Measurements from ENCODE around the gene GFI1. TPM values are rescaled to one million over a fixed set of nuclear protein-coding genes. Genes with fewer than 3 reads are reported as not detected.

The GFI1 gene
- polyA plus RNA-seq, 6 donors from 2014 or later = 0.11 to 0.23 (median 0.20) TPM; not detected in 3

GRCh38 chr1:92503043-92503925 is 16.6 kb upstream of the GFI1 start:
- ATAC-seq (ENCODE audit: low read depth in 2 of 2) (no peak), DNase-seq (no peak)
- H3K4me1 Mint-ChIP-seq = peaks cover 9 to 17% (median 17%) of the 10 kb centered on the region in 3 donors
- H3K9me3 Mint-ChIP-seq = no peaks in the 10 kb centered on the region
- H3K27ac Mint-ChIP-seq = no peak overlapping the region
- no peaks in the 10 kb centered on the region for H3K27me3 Mint-ChIP-seq
- H3K36me3 Mint-ChIP-seq = no peaks in the 10 kb centered on the region
- no peak overlapping the region for H3K4me3 Mint-ChIP-seq

DNA sequence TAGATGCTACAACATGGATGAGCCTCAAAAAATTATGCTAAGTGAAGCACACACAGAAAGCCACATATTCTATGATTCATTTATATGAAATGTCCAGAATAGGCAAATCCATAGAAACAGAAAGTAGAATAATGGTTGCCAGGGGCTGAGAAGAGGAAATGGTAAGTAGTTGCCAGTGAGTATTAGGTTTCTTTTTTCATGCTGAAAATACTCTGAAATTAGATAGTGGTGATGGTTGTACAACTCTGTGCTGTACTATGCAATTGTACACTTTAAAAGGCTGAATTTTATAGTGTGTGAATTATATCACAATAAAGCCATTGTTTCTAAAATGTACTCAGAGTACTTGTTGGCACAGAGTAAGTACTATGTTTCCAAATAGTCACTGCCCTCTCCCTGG is 15.5 kb upstream of the GFI1 start:
- H3K27ac Mint-ChIP-seq = no peak overlapping the region
- DNase-seq = no peak
- H3K4me1 Mint-ChIP-seq = peaks cover 9 to 17% (median 17%) of the 10 kb centered on the region in 3 donors
- no peak overlapping the region for H3K4me3 Mint-ChIP-seq
- no peaks in the 10 kb centered on the region for H3K9me3 Mint-ChIP-seq
- no peaks in the 10 kb centered on the region for H3K36me3 Mint-ChIP-seq
- H3K27me3 Mint-ChIP-seq = no peaks in the 10 kb centered on the region
- peak; percentile 45 to 56 for ATAC-seq (ENCODE audit: low read depth in 2 of 2)

GRCh38 chr1:92500552-92500951 is 13.8 kb upstream of the GFI1 start:
- H3K27me3 Mint-ChIP-seq = no peaks in the 10 kb centered on the region
- peaks cover 9 to 17% (median 16%) of the 10 kb centered on the region in 3 donors for H3K4me1 Mint-ChIP-seq
- no peaks in the 10 kb centered on the region for H3K36me3 Mint-ChIP-seq
- H3K9me3 Mint-ChIP-seq = no peaks in the 10 kb centered on the region
- H3K27ac Mint-ChIP-seq = no peak overlapping the region
- no peak for DNase-seq
- no peak overlapping the region for H3K4me3 Mint-ChIP-seq
- ATAC-seq (ENCODE audit: low read depth in 2 of 2) = no peak

DNA sequence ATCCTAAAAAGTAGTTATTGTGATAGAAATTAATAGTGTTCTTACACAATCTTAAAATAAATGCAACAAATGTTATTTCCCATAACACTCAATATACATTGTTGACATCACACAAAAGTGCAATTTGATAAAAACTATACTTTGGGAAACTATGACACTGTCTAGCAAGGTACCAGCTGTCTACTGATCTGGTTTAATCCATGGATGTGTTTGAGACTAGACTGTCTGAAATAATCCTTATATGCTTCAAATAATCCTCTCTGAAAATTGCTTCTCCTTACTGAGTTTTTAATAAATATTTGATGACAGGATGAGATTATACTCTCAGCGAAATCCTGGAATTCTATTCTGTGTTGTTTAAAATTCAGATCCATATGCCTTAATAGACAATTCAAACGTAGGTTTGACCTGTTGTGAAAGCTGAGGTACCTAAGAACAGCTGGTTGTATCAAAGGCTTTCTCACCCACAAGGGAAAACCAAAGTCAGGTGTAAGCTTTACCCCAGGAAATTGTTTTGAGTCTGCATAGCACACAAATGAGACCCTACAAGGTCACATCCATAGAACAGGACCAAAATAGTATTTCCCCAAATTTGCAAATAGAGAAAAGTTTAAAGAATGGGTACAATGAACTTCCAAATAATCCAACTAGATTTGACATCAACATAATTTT is 8.8 kb upstream of the GFI1 start:
- Mint-ChIP-seq H3K4me1 (no peaks in the 10 kb centered on the region), H3K27me3 (no peaks in the 10 kb centered on the region), H3K36me3 (no peaks in the 10 kb centered on the region), H3K4me3 (no peak overlapping the region), H3K27ac (no peak overlapping the region), H3K9me3 (no peaks in the 10 kb centered on the region)
- DNase-seq (no peak), ATAC-seq (ENCODE audit: low read depth in 2 of 2) (no peak)

DNA sequence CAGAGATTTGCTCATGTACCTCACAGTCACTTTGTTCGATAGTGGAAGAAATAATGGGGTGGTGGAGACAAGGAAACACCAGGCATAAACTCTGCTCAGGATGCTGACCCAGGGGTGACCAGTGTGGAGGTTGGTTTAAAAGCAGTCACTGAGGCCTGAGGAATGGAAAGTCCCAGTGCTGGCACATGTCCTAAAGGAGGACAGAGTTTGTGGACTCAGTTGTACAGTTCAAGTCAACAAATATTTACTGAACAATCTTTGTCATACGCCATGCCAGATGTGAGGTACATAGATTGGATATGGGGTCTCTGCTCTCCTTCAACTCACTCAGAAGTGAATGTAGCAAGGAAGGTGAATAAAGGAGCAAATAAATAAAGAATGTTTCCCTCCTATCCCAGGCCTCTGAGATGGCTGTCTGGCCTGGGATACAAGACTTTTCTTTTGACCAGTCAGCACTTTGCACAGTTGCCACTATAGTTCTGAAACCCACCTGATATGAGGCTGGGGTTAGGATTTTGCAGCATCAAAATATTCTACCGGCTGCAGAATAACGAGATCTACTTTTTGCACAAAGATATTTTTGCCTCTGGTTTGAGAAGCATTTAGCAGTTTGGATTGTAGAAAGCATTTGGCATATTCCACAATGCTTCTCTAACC is 7.9 kb upstream of the GFI1 start:
- H3K4me1 Mint-ChIP-seq = no peaks in the 10 kb centered on the region
- H3K9me3 Mint-ChIP-seq = no peaks in the 10 kb centered on the region
- ATAC-seq (ENCODE audit: low read depth in 2 of 2) (no peak), DNase-seq (no peak)
- no peaks in the 10 kb centered on the region for H3K27me3 Mint-ChIP-seq
- H3K4me3 Mint-ChIP-seq = no peak overlapping the region
- no peaks in the 10 kb centered on the region for H3K36me3 Mint-ChIP-seq
- H3K27ac Mint-ChIP-seq = no peak overlapping the region

DNA sequence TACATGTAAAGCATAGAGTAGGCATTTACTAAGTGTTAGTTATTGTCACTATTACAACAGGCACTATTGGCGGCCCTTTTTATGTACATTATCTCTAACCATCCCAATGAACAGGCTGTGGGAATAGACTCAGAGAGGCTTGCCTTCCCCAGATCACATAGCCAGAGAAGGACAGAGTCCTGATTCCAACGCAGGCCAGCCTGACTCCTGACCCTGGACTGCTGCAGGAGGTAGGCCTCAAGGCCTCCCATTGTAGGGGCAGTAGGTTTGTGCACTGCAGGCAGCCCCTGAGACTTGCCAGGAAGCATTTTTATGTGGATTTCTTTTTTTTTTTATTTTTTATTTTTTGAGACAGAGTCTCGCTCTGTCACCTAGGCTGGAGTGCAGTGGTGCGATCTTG is 6.4 kb upstream of the GFI1 start:
- Mint-ChIP-seq H3K4me3 (no peak overlapping the region), H3K9me3 (no peaks in the 10 kb centered on the region), H3K27me3 (peaks cover 0 to 12% (median 11%) of the 10 kb centered on the region in 3 donors), H3K36me3 (no peaks in the 10 kb centered on the region), H3K27ac (no peak overlapping the region), H3K4me1 (no peaks in the 10 kb centered on the region)
- ATAC-seq (ENCODE audit: low read depth in 2 of 2) = no peak
- DNase-seq = no peak

DNA sequence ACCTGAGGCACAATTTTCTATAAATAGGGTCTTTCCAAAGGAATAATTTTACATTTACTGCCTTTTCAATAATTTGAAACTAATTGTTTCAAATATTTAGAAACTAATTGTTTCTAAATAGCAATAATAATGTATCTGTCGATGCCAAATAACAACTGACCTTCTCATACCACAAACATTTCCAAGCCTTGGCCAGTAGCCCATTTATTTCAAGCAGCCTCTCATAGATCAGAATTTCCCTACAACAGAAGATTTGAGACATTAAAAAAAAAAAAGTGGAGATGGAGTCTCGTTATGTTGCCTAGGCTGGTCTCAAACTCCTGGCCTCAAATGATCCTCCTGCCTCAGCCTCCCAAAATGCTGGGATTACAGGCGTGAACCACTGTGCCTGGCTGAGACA is 2.1 kb upstream of the GFI1 start:
- Mint-ChIP-seq H3K9me3 (no peaks in the 10 kb centered on the region), H3K27ac (no peak overlapping the region), H3K27me3 (peaks cover 19 to 29% (median 25%) of the 10 kb centered on the region in 3 donors), H3K4me1 (peaks cover 15 to 22% (median 18%) of the 10 kb centered on the region in 3 donors), H3K36me3 (no peaks in the 10 kb centered on the region), H3K4me3 (peak overlapping the region in 1 of 8 donors; percentile 25)
- ATAC-seq (ENCODE audit: low read depth in 2 of 2) = no peak
- no peak for DNase-seq

DNA sequence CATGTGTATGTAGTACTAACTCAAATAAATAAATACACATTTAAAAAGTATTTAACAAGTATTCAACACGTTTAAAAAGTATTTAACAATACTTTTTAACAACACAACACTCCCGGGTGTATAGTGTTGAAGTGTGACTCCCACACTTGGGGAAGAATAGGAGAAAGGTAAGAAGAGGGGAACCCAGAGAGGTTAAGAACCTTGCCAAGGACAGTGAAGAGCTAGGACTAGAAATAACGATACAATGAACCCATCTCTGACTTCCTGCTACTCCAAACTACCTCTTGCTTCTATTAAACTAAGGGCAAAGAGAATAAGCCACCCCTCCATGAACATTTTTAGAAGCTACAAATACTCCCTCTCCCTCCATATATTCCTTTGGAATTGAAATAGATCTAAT is 1.7 kb upstream of the GFI1 start:
- ATAC-seq (ENCODE audit: low read depth in 2 of 2) (no peak), DNase-seq (no peak)
- no peak overlapping the region for H3K27ac Mint-ChIP-seq
- H3K4me3 Mint-ChIP-seq = peak overlapping the region in 1 of 8 donors; percentile 25
- no peaks in the 10 kb centered on the region for H3K9me3 Mint-ChIP-seq
- peaks cover 23 to 33% (median 26%) of the 10 kb centered on the region in 3 donors for H3K27me3 Mint-ChIP-seq
- H3K36me3 Mint-ChIP-seq = no peaks in the 10 kb centered on the region
- H3K4me1 Mint-ChIP-seq = peaks cover 17 to 26% (median 20%) of the 10 kb centered on the region in 3 donors

DNA sequence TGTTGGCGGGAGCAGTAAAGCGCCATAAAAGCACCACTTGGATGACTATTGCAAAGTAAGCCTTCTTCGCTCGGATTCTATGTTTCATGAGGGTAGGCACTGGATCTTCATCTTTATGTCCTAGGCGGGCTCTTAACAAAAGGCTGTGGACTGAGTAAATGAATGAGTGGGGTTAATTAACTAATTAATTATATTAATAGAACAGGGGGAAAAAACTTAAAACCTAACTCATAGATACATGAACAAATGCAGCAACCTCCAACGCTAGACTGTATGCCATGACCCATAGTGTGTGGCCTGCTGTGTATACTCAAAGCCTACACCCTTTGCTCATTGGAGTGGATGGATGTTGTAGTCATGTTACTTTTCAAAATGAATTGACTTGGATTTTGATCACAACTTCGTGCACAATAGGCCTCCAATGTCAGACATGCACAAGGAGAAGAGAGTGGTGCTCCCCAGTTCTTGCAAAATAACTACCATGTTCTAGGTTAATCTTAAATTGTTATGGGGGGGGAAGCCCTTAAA is 417 bp upstream of the GFI1 start:
- no peak for DNase-seq
- Mint-ChIP-seq H3K4me3 (peak overlapping the region; percentile 44 to 95 (median 78)), H3K27me3 (peaks cover 36 to 46% (median 37%) of the 10 kb centered on the region in 3 donors), H3K4me1 (peaks cover 29 to 39% (median 31%) of the 10 kb centered on the region in 3 donors), H3K9me3 (no peaks in the 10 kb centered on the region), H3K36me3 (no peaks in the 10 kb centered on the region), H3K27ac (peak overlapping the region in 1 of 6 donors; percentile 15)
- ATAC-seq (ENCODE audit: low read depth in 2 of 2) = no peak

- Mint-ChIP-seq H3K27me3 (peaks cover 37 to 47% (median 46%) of the 10 kb centered on the region in 3 donors), H3K9me3 (no peaks in the 10 kb centered on the region), H3K27ac (peak overlapping the region in 2 of 6 donors; percentile 49 to 69), H3K36me3 (no peaks in the 10 kb centered on the region), H3K4me1 (peaks cover 31 to 41% (median 31%) of the 10 kb centered on the region in 3 donors), H3K4me3 (peak overlapping the region; percentile 86 to 95 (median 93))
- DNase-seq (peak; percentile 55), ATAC-seq (ENCODE audit: low read depth in 2 of 2) (peak; percentile 68 to 70)
These were observed 1.1 kb downstream of the GFI1 start for GRCh38 chr1:92485381-92486250.

GRCh38 chr1:92484472-92485380 is 2.0 kb downstream of the GFI1 start:
- peak; percentile 29 to 36 for ATAC-seq (ENCODE audit: low read depth in 2 of 2)
- H3K36me3 Mint-ChIP-seq = peaks cover 0 to 2% of the 10 kb centered on the region in 2 donors
- no peaks in the 10 kb centered on the region for H3K9me3 Mint-ChIP-seq
- H3K4me1 Mint-ChIP-seq = peaks cover 31 to 41% (median 31%) of the 10 kb centered on the region in 3 donors
- peaks cover 41 to 51% (median 47%) of the 10 kb centered on the region in 3 donors for H3K27me3 Mint-ChIP-seq
- peak overlapping the region in 4 of 6 donors; percentile 21 to 71 (median 65) for H3K27ac Mint-ChIP-seq
- peak; percentile 18 for DNase-seq
- peak overlapping the region; percentile 86 to 95 (median 93) for H3K4me3 Mint-ChIP-seq

Data from naive B cell (primary cell).